Muscle of back (tissue), 11 donors: ENCODE data around the gene ISL1. TPM values are rescaled to one million over a fixed set of nuclear protein-coding genes. Genes with fewer than 3 reads are reported as not detected.

Experiments used
- DNase-seq, 3 donors: peaks; one replicate each; pipeline versions ENCODE4 v3.0.0 to v3.0.0-alpha.2; 2013
- polyA plus RNA-seq, 10 donors: library from polyadenylated mRNA; unstranded; fragments of 120-200 nt; gene quantifications; one replicate each; pipeline ENCODE4 v1.2.1, GENCODE V29; 2013; ENCODE audit not compliant: insufficient read length in 10 of 10

ISL1 gene
- polyA plus RNA-seq, 10 donors, result 0.08 to 0.50 (median 0.24) TPM; not detected in 4

GRCh38 chr5:51386916-51387883, 4.0 kb downstream of the ISL1 start:
- peak in 1 of 3 donors; percentile 44 for DNase-seq

- DNase-seq, result no peak
Observed at GRCh38 chr5:51387884-51388275, 4.6 kb downstream of the ISL1 start.

- DNase-seq, result no peak
Observed at GRCh38 chr5:51388488-51389287, 5.4 kb downstream of the ISL1 start.

- DNase-seq, result no peak
Observed at GRCh38 chr5:51389288-51389576, 6.0 kb downstream of the ISL1 start.

GRCh38 chr5:51389577-51390463, 6.6 kb downstream of the ISL1 start:
- DNase-seq, result peak in 1 of 3 donors; percentile 45

GRCh38 chr5:51391175-51391574, 7.9 kb downstream of the ISL1 start:
- no peak for DNase-seq

GRCh38 chr5:51392689-51393199, 9.5 kb downstream of the ISL1 start:
- DNase-seq, result no peak

GRCh38 chr5:51394609-51395008, 11.4 kb downstream of the ISL1 start:
- no peak for DNase-seq

- DNase-seq, result no peak
Observed at GRCh38 chr5:51395245-51395644, 12.0 kb downstream of the ISL1 start.

- DNase-seq, result no peak
Observed at GRCh38 chr5:51395666-51396356, 12.6 kb downstream of the ISL1 start.

GRCh38 chr5:51396797-51397196, 13.5 kb downstream of the ISL1 start:
- DNase-seq, result no peak

- DNase-seq, result no peak
Observed at GRCh38 chr5:51397996-51398395, 14.7 kb downstream of the ISL1 start.

GRCh38 chr5:51398875-51399642, 15.8 kb downstream of the ISL1 start:
- peak in 1 of 3 donors; percentile 20 for DNase-seq

GRCh38 chr5:51399643-51400006, 16.4 kb downstream of the ISL1 start:
- no peak for DNase-seq

- DNase-seq, result no peak
Observed at GRCh38 chr5:51404255-51404654, 21.0 kb downstream of the ISL1 start.

- no peak for DNase-seq
Observed at GRCh38 chr5:51411921-51412325, 28.7 kb downstream of the ISL1 start.

- DNase-seq, result no peak
Observed at GRCh38 chr5:51414516-51414915, 31.3 kb downstream of the ISL1 start.

- DNase-seq, result no peak
Observed at GRCh38 chr5:51416149-51416548, 32.9 kb downstream of the ISL1 start.

GRCh38 chr5:51433052-51433710, 49.9 kb downstream of the ISL1 start:
- DNase-seq, result no peak

GRCh38 chr5:51439232-51439631, 56.0 kb downstream of the ISL1 start:
- DNase-seq, result no peak
